Fibroblast of villous mesenchyme (primary cell): ENCODE results near the gene TNIP3. TPM values are rescaled to one million over a fixed set of nuclear protein-coding genes. Genes with fewer than 3 reads are reported as not detected.

Source experiments
- DNase-seq: peaks from one replicate; pipeline ENCODE4 v3.0.0-alpha.2; 2010; ENCODE audit warnings: low read depth
- H3K4me3 ChIP-seq: 2 replicates; pipeline ENCODE4 v1.5.1; 2011; ENCODE audit warnings: low read depth, mild to moderate bottlenecking, low read length
- CTCF ChIP-seq: IDR thresholded peaks from 2 replicates; pipeline ENCODE4 v1.5.1; 2012; ENCODE audit warnings: low read depth, mild to moderate bottlenecking, low read length; ENCODE audit not compliant: insufficient read depth
- total RNA-seq: library from RNA; depleted of rRNA; stranded (reverse); fragments of >200 nt; gene quantifications from 2 replicates; pipeline ENCODE4 v1.2.3, GENCODE V29; 2012

TNIP3 gene
- total RNA-seq, 1 donor = 0.43 TPM

GRCh38 chr4:121189326-121190215 lies 25.4 kb upstream of the TNIP3 start:
- TF ChIP-seq CTCF = no peak
- no peak overlapping the region for H3K4me3 ChIP-seq

GRCh38 chr4:121187206-121187605 lies 23.1 kb upstream of the TNIP3 start:
- TF ChIP-seq CTCF = no peak
- no peak for DNase-seq
- no peak overlapping the region for H3K4me3 ChIP-seq

More at GRCh38 chr4:121189326-121190215, 25.4 kb upstream of the TNIP3 start:
- no peak for DNase-seq

- DNase-seq = no peak
- no peak for TF ChIP-seq CTCF
- H3K4me3 ChIP-seq = no peak overlapping the region
Measured at GRCh38 chr4:121185960-121186359, 21.8 kb upstream of the TNIP3 start.

GRCh38 chr4:121183989-121184388 lies 19.9 kb upstream of the TNIP3 start:
- no peak overlapping the region for H3K4me3 ChIP-seq
- TF ChIP-seq CTCF = no peak
- DNase-seq = no peak

GRCh38 chr4:121183361-121183760 lies 19.2 kb upstream of the TNIP3 start:
- DNase-seq = no peak
- TF ChIP-seq CTCF = no peak
- no peak overlapping the region for H3K4me3 ChIP-seq

- peak; percentile 37 for DNase-seq
- no peak for TF ChIP-seq CTCF
Measured at GRCh38 chr4:121182296-121182695, 18.2 kb upstream of the TNIP3 start.

More at GRCh38 chr4:121182296-121182695, 18.2 kb upstream of the TNIP3 start:
- H3K4me3 ChIP-seq = no peak overlapping the region
